CD4-positive, alpha-beta T cell treated with Interleukin-1 beta for 1 hour (primary cell): ENCODE measurements around the gene TMPRSS3.

Source experiments
- DNase-seq, 2 donors: peaks; one replicate each; pipeline ENCODE4 v3.0.0-alpha.2; 2020 to 2022

Gene TMPRSS3

DNA sequence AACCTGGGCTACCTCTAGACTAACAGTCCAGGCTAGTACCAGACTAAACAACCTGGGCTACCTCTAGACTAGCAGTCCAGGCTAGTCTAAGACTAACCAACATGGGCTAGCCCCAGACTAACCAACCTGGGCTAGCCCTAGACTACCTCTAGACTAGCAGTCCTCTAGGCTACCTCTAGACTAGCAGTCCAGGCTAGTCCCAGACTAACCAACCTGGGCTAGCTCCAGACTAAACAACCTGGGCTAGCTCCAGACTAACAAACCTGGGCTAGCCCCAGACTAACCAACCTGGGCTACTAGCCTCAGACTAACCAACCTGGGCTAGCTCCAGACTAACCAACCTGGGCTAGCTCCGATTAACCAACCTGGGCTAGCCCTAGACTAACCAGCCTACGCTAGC lies 47.1 kb downstream of the TMPRSS3 start:
- DNase-seq = no peak

DNA sequence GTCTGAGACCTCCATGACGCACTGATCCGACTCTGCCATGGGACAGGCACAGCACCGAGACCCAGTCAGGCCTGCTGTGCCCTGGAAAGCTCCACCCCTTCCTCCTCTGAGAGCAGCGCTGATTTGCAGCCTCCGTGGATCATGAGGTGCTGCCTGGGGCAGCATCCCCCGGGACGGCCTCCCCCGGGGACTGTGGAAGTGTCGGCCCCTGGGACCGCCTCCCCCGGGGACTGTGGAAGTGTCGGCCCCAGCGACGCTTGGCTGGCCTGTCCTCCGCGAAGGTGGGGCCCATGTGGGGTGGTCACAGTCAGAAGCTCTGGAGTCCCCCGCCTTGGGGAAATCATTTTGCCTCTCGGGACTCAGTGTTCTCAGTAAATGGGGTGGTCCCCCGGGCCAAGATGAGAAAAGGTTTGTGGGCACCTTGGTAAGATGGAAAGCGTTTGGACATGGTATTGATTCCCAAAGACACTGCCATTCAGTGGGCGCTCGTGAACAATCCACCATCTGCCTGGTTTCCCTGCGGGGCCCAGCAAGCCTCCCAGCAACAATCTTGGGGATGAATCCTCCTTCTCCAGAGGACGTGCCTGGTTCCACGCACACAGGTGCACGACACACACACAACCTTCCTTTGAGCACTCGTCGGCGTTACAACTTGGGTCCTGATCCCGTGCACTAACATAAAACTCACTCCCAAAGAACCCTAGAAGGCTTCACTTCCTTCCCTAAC lies 48.1 kb downstream of the TMPRSS3 start:
- no peak for DNase-seq

DNA sequence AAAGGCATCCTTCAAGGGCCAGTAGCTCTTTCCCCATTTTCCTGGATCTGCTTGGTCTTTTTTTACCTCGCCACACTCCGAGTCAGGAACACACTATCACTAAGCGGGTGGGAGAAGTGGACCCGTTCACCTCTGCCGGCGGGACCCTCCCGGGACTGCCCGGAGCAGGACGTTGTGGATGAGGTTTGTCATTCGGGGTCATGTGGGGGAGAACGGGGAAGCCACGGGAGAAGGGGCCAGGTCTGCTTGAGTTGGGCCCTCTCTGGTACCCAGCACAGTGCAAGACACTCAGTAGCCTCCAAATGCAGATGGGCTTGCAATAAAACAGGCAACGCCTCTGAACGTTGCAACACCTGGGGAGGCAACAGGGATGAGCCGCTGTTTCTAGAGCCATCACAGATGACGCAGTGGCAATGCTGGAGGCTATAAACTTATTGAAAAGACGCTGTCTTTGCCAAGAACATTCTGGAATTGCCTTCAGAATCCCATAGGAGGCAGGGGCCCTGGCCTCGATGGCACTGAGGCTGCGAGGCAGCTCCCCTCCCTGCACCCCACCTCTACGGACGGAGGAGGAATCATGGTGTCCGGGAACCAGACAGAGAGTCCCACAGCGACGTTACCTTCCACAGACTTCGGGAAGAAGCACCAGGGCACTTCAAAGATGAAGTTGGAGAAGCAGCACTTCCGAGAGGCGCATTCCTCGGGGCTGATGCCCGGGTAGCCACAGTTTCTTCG lies 48.8 kb downstream of the TMPRSS3 start:
- DNase-seq = no peak

DNA sequence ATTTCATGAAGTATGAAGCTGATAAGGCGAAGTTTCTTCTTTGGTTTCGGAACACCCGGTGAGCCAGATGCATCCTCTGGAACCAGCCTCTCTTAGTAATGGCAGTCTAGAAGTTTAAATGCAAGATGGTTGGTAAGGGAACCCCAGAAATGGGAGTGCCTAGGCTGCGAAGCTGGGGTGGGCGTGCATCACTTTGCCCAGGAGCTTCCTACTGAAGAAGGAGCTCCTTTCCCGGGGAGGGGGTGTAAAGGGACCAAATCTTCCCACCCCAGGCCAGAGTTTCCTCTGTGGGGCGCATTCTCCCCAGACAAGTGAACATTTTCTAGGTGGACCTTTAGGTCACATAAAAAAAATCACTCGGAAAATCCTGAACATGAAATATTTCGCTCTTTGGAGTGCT lies 49.4 kb downstream of the TMPRSS3 start:
- no peak for DNase-seq

DNA sequence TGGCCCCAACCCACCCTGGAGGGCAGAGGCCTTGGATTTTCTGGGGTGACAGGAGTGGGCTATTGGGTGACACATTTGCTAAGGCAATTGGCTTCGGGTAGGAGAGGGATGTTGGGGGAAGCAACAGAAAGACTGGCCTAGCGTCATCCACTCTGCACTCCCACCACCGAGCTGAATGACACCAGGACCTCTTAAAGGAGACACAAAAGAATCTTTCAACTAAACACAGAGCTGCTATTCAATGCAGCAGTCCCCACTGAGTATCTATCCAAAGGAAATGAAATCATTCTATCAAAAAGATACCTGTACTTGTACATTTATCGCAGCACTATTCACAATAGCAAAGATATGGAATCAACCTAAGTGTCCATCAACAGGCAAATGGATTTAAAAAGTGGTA lies 51.2 kb downstream of the TMPRSS3 start:
- DNase-seq = no peak

DNA sequence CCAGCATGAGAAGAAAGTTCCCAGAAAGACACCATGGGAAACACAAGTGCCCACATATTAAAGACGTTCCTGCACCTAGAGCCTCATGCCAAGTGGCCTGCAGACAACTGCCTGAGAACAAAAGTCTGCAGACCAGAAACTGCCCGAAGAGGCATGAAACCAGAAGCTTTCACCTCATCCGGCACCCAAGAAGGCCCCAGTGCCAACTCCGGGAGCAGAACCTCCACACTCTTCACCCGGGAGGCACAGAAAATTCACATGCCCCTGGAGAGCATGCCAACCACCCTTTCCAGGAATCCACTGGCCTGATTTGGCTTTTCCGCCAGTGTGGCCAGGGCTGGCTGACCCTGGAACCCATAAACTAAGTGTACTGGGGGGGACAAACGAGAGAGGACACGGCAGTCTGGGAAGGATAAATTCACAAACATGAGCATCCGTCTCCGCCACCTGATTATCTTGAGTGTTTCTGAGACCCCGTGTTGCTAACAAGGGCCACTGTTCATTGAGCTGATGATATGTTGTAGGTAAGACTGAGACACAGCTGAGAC lies 51.8 kb downstream of the TMPRSS3 start:
- DNase-seq = no peak

DNA sequence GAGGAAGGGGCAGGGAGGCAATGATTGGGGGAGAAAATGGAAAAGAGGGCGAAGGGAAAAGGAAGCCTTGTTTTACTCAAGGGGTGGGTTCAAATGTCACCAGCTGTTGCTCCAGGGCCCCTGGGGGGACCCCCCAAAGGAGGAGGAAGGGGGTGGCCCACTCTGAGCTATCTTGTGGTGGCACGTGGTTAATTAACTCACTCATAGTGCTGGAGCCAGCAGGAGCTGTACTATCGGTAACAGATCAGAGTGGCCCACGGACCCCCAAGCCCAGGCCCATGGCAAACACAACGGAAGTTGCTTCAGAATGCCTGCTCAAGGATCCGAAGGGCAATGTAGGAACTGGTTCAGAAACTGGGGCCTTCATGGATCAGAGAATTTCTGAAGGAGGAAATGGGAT lies 52.3 kb downstream of the TMPRSS3 start:
- no peak for DNase-seq

DNA sequence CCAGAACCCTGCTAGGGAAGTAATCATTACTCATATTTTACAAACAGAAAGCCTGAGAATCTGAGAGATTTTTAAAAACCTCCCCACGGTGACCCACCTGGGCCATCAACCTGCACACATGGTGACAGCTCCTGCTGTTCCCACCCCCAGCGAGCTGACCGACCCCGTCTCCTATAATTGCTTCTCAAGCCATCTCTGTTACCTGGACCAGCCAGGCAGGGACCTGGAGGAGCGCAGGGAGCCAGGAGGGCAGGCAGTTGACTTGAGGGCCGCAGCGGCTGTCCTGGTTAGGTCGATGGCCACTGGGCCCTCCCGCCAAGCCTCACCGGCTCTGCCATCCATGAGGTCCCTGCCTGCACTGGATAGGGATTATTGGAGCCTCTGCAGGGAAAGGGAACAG lies 52.8 kb downstream of the TMPRSS3 start:
- DNase-seq = no peak

- DNase-seq = no peak
Observed at GRCh38 chr21:42341776-42342542, 53.9 kb downstream of the TMPRSS3 start.

- DNase-seq = no peak
Observed at GRCh38 chr21:42340187-42341050, 55.4 kb downstream of the TMPRSS3 start.

DNA sequence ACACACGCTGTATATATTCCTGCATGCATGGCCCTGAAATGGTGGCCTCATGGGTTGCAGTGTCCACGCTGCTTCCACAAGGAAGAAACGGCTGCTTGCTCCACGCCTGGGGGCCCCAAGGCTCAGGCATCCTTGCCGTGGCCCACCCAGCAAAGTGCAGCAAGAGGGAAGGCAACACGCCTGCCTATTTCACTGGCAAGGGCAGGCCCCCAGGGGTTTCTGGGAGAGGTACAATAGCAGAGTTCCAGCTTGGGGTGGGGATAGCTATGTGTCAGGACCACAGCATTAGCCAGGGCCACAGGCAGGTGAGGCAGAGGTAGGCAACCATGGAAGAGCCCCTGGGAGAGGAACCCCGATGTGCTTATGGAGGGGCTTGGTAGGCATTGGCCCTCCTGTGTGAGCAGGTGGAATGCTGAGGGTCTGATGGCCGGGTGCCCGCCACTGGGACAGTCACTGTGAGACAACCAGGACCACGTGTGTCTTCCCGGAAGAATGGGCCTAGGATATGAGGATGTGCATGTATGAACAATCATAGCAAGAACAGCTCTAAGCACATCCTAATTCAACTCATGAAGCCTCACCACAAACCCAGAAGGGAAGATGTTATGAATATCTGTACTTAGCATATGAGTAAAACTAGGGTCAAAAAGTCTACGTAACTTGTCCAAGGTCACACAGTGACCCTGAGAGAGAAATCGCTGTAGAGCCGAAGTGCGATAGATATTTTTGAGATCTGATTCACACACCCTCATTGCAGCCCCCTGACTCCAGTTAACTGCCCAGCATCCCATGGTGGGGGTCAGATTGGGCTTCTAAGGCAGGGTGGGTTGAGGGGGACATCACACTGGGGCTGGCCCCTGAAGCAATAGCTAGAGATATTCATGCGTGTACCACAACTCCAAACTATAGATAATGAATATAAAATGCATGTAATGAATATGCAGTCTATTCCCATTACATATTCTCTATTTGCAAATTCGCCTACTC lies 56.8 kb downstream of the TMPRSS3 start:
- DNase-seq = no peak

- peak; percentile 81 to 83 for DNase-seq
Observed at GRCh38 chr21:42337830-42338728, 57.8 kb downstream of the TMPRSS3 start.

DNA sequence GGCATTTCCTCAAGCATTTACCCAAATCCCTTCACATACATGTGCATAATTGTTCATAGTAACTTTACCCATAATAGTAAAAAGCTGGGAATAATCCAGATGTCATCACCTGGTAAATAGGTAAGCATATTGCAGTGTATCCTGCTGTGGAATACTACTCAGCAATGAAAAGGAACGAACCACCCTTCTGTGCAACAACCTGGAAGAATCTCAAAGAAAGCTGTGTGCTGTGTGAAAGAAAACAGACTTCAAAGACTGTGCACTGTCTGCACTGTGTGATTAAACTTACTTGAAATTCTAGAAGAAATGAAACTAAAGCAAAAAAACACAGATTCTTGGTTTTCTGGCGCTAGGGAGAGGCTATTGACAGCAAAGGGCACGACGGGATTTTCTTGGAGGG lies 58.6 kb downstream of the TMPRSS3 start:
- no peak for DNase-seq

GRCh38 chr21:42336054-42336453 lies 59.8 kb downstream of the TMPRSS3 start:
- DNase-seq = no peak

- no peak for DNase-seq
Observed at GRCh38 chr21:42332557-42333317, 63.1 kb downstream of the TMPRSS3 start.

DNA sequence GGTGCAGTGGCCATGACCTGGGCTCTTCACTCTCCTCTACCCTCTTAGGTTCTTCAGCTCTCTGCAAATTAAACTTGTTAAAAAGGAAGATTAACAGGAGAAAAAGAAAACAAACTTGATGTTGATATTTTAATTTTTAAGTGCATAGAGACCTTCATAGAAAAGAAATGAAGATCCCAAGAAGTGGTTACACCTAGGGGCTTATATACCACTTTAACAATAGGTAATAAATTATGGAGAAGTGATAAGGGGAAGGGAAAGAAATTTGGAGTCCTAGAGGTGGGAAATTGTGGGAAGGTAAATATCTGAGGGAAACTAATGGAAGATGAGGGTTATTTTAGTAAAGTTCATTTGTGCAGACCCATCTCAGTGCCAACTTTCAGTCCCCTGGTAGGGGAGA lies 64.2 kb downstream of the TMPRSS3 start:
- no peak for DNase-seq

DNA sequence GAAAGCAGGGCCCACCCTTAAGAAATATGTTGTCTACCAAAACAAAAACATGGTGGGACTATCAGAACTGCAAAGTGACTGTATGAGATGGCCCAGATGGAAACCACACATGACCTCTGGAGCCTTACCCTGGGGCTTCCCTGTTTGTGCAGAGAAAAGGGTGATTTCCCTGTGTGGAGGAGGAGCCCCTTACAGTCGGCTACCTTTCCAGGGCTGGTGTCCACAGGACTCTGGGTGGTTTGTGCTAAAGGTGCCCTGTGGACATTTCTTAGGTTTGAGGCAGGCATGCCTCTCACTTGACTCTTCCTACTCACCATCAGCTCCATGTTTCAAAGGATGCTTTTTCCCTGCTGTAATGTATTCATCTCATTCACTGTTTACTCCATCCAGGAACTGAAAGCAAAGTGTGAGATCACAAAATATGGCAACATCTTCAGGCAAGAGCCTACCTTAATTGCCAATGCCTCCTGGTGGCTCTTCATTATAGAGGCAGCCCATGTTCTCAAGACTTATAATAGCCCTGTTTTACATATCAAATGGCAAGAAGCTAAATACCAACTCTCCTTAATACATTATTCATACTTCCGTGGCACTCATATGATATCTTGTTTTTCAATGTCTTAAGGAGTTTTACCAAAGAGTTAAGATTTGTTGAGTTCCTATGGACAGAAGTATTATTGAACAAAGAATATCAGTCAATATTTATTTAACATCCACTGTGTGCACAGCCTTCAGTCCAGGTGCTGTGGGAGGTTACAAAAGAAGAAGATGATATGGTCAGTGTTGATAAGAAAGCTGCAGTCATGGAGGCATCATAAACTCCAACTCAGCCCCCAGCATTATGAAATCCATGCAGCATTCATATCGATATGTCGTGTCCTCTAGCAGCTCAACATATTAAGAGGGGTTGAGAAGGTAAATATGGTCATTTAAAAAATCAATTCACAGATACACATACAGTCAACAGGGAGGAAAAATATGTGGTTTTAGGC lies 65.2 kb downstream of the TMPRSS3 start:
- no peak for DNase-seq

DNA sequence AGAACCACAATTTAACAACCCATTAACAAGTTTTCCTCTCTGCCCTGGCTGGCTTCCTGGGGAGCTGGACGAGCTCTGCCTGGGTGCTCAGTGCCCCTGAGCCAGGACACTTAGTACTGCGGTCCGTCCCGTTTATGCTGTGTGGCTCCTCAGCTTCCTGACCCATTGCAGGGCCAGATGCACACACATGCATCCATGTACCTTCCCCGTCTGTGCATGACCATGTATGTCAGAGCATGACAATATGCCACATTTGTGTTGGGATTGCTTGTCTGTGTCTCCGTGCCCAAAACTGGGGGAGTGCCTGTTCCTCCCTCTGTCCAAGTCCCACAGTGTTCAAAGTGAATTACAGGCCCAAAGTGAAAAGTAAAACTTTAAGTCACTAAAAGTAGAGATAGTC lies 71.0 kb downstream of the TMPRSS3 start:
- DNase-seq = no peak
